HL-60/S4 treated with phorbol 12-myristate 13-acetate at 8.2 ng/mL for 4 days and 3 days (cell line): ENCODE results near the gene HS3ST2.

ENCODE experiments used
- in situ Hi-C: fragments of 300-500 bp; cut with MboI; formaldehyde crosslinking; loops from 2 replicates; pipeline ENCODE4 v1.15.0; 2022; ENCODE audit warnings: low sequenced_read_pairs

Gene HS3ST2

DNA sequence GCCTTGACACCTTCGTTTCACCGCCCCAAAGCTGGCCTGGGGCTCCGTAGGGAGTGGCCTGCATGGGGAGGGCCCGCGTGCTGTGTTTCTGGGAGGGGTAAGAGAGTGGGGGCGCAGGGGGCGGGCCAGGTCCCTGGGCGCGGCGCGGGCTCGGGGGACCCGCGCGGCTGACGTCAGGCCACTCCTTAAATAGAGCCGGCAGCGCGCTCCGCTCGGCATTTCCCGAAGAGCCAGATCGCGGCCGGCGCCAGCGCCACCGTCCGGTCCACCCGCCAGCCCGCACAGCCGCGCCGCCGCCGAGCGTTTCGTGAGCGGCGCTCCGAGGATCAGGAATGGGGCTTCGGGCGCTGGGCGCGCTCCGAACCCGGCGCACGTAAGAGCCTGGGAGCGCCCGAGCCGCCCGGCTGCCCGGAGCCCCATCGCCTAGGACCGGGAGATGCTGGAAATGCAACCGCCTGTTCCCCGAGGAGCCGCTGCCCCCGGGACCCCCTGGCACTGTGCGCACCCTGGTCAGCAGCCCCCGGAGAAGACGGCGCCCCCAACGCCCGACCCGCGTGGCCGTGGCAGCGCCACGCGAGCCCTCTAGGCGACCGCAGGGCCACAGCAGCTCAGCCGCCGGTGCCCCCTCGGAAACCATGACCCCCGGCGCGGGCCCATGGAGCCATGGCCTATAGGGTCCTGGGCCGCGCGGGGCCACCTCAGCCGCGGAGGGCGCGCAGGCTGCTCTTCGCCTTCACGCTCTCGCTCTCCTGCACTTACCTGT lies at the start of gene HS3ST2:
Gene HS3ST2 (plus strand): TSS at position 215 of the 763 bp plus-strand sequence. CDS start 449 bp downstream, at position 664.
- in situ Hi-C loops, result no loop called here

DNA sequence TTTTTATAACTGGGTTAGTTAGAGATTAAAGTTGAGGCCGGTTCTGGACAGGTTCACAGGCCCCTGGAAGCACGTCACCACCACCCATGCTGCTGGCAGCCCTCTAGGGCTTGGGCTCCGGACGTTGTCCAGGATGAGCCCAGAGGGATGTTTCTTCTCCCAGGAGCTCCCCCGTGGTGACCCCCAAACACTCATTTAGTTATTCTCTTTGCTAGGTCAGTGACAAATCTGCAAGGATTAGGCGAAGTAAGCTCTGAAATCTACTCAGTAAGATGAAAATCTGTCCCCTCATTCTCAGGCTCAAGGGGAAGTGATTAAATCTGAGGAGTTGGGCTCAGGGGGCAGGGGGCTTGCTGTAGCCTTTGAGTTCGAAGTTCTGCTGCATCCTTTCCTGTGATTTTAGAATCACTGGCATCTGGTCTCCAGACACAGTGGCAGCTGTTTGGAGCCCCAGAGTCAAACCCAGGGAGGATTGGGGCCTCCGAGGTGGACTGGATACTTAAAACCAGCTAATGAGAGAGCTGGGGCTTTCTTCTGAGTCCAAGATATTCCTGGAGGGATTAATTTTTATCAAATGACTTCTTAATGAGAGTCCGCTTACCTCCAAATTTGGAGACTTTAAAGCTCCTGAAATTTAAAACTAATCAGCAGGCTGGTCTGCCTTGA lies 49.2 kb upstream of the HS3ST2 start:
- in situ Hi-C loops, result no loop called here

DNA sequence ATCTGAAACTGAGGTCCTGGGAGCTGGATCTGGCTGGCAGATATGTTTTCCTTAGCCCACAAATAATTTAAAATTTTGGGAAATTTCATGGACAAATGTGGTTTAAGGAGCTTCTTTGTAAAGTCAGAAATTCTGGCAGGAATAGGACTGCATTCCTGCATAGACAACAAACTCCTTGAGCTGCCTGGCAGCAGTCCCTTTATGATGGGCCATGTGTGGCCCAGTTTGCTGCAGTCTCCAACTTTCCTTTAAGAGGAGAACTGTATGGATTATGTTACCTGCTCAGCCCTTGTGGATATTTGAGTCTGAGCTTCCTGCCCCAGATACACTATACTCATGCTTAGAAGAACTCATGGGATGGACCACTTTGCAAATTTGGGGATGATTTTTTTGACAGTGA lies 48.5 kb upstream of the HS3ST2 start:
- in situ Hi-C loops, result no loop called here

GRCh38 chr16:22770866-22771265 lies 43.1 kb upstream of the HS3ST2 start:
- in situ Hi-C loops, result no loop called here

GRCh38 chr16:22771551-22771950 lies 42.4 kb upstream of the HS3ST2 start:
- in situ Hi-C loops, result no loop called here

GRCh38 chr16:22775220-22775922 lies 38.6 kb upstream of the HS3ST2 start:
- in situ Hi-C loops, result no loop called here

DNA sequence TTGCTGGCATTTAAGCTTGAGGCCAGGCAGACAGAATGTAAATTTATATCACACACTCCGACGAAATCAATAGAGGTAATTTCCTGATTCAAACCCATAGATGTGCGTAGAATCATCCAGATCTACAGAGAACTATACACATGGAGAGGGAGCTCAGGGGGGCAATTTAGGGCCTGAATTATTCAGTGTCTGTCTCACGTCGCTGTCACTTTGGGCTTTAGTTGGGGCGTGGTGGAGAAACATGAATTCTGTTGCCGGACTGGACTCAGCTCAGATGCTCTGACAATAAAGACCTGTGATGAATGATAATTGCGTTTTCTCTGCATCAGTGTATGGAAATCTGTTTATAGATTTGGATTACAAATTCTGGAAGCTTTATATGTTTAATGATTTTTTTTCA lies 32.5 kb upstream of the HS3ST2 start:
- in situ Hi-C loops, result no loop called here

DNA sequence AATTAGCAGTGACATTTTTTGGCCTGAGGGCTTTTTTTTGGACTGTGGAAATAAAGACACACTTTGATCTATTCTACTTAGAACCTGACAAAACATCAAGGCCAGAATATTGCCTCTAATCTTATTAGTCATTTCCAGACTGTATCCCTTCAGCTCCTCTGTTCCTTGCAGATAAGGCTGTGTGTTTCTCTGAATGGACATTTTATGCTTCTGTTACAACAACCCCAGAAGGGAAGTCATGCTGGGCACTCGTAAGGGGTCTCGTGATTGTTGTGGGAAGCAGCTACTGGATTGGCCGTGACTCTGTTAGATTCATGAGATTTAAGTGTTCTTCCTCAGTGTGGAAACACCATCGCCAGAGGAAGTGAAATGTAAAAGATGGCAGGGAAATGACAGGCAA lies 31.6 kb upstream of the HS3ST2 start:
- in situ Hi-C loops, result no loop called here

GRCh38 chr16:22784690-22785214 lies 29.2 kb upstream of the HS3ST2 start:
- in situ Hi-C loops, result no loop called here

DNA sequence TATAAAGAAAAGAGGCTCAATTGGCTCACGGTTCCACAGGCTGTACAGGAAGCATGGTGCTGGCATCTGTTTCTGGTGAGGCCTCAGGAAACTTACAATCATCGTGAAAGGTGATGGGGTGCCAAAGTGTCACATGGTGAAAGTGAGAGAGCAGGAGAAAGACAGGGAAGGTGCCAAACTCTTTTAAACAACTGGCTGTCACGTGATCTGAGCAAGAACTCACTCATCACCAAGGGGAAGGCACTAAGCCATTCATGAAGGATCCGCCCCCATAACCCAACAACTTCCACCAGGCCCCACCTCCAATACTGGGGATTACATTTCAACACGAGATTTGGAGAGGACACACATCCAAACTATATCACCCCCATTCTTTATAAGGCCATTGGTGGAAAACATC lies 28.4 kb upstream of the HS3ST2 start:
- in situ Hi-C loops, result no loop called here

- in situ Hi-C loops, result no loop called here
Measured at GRCh38 chr16:22786284-22786683, 27.7 kb upstream of the HS3ST2 start.

GRCh38 chr16:22786691-22787090 lies 27.3 kb upstream of the HS3ST2 start:
- in situ Hi-C loops, result no loop called here

DNA sequence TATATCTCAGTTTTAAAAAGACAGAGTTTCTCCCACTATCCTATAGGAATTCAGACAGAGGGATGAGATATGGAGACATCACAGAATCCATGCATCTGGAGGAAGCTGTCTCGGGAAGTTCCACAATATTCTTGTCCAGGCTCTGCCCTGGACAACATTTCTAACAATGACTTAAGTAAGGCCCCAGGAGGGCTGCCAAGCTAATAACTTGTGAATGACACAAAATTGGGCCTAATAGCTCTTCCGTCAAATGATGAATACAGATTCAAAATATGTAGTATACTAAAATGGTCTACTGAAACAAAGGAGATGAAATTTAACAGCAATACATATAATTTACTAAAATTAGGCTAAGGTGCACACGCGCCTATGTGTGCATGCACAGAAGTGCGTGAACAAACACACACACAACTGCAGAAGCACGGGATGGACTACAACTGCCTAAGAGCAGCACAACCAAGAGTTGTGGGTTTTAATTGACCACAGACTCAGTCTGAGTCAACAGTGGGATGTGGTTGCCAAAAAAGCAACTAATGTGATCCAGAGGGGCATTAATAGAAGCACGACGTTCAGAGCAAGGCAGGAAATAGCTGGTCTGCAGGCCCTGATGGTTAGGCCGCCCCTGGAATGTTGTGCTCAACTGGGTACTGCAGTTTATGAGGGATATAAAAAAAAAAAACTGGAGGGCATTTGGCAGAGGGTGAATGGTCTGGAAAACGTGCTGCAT lies 26.3 kb upstream of the HS3ST2 start:
- in situ Hi-C loops, result no loop called here

- in situ Hi-C loops, result no loop called here
Measured at GRCh38 chr16:22788193-22788530, 25.8 kb upstream of the HS3ST2 start.

DNA sequence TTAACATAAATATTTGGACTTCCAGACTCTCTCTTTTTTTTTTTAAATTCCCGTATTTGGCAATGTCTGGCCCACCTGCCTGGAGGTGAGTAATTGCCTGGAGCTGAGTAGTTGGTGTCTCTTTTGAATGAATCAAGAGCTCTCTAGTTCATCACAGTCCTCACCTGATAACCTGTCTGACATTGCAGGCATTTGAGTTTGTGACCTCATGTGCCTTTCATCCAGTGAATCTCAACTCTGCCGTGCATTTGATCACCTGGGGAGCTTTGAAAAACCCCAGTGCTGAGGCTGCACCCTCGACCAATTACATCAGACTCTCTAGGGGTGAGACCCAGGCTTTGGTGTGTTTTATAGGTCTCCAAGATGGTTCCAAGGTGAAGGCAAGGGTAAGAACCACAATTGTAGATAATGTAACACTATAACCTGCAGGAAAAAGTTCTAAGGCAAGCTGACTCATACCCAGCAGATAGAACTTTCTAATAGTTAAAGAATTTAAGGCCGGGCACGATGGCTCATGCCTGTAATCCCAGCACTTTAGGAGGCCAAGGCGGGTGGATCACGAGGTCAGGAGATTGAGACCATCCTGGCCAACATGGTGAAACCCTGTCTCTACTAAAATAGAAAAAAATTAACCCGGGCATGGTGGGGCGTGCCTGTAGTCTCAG lies 24.5 kb upstream of the HS3ST2 start:
- in situ Hi-C loops, result no loop called here

DNA sequence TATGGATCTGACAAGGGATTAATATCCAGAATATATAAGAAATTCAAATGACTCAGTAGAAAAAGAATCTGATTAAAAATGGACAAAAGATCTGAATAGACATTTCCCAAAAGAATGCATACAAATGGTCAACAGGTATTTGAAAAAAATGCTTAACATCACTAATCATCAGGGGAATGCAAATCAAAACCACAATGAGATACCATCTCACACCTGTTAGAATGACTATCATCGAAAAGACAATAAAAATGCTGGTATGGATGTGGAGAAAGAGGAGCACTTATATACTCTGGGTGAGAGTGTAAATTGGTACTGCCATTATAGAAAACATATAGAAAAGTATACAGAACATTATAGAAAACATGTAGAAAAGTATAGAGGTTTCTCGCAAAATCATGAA lies 16.4 kb upstream of the HS3ST2 start:
- in situ Hi-C loops, result no loop called here

DNA sequence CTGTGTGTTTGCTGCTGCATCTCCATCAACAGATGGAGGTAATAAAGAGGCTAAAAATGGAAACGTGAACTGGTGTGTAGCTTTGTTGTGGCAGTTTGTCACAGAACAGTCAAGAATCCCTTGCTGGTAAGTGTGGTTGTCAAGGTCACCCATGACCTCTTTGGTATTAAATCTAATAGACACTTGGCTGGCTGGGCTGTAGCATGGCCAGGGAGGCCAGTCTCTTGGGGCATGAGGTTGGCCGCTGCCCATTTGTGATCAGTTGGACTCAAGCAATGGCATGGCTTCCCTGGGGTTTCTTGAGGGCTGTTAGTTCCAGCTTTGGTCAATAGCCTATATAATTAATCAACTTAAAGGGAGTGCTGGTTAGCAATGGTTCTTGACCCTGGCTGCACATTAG lies 14.8 kb upstream of the HS3ST2 start:
- in situ Hi-C loops, result no loop called here

DNA sequence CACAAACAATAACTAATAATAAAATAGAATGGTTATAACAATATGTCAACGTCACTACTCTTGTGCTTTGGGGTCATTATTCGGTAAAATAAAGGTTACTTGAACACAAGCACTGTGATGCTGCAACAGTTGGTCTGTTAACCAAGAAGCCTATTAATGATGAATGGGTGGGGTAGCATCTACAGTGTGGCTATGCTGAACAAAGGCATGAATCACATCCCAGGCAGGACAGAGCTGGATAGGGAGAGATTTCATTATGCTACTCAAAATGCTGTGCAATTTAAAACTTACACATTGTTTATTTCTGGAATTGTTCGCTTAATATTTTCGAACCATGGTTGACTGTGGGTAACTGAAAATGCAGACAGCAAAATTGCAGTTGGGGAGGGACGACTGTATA lies 9.1 kb upstream of the HS3ST2 start:
- in situ Hi-C loops, result no loop called here

DNA sequence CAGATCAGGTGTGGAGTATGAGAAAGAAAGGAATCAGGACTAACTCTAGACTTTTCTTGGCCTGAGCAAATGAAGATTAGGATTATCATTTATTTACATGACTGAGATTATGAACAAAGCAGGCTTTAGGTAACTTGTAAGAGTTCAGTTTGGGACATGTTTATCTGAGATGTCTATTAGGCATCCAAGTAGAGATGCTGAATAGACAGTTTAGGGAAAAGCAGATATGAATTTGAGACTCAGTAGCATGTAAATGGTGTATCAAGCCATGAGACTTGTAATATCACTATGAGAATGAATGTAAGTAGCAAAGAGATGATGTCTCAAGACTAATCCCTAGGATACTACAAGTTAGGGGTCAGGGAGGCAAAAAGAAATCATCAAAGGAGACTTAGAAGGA lies 8.6 kb upstream of the HS3ST2 start:
- in situ Hi-C loops, result no loop called here

DNA sequence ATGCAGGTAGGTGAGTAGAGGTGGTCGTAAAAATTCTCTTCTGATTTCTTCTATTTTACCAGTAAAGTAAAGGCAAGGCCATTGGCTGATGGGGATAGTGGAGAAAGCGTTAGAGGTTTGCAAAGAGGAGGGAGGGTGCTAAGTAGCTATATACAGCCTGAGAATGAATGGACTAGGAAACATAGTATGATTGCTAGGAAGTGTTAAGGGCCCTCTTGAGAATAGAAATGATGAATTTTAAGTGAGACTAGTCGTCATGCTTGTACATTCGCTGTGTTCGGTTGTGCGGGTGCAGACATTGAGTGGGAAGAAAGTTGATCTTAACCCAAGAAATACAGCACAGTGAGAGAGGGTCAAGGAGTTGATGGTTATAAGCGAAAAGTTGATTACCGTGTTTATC lies 7.2 kb upstream of the HS3ST2 start:
- in situ Hi-C loops, result no loop called here

DNA sequence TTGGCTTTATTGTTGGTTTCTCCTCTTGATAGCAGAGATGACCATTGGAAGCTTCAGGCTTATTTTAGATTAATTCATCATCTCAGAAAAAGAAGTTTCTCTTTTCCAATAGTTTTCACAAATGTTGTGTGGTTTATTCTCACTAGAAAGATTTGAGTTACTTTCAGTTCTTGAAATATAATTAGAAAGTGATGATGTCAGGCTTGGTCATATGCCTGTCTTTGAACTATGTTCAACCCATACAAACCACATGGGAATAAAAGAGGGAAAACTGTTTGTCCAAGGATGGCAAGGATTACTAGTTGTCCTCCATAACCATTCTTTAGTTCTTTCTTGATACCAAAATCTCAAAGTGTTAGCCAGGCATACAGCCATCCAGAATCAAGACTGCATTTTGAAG lies 3.7 kb upstream of the HS3ST2 start:
- in situ Hi-C loops, result no loop called here
